Progenitor cell of endocrine pancreas (in vitro differentiated cells): Measurements from ENCODE around the gene DACT2. TPM values are rescaled to one million over a fixed set of nuclear protein-coding genes. Genes with fewer than 3 reads are reported as not detected.
"Not testable (repeated sequence)": the region's sequence is repeated elsewhere in the genome, so short reads cannot be mapped to it uniquely, and the experiment has no call there.

Experiments
- DNase-seq: peaks from one replicate; pipeline ENCODE4 v3.0.0; 2021; ENCODE audit warnings: low spot score; ENCODE audit not compliant: unreplicated experiment
- H3K27ac Mint-ChIP-seq: 2 replicates; pipeline ENCODE4 v1.8.0; 2021; ENCODE audit warnings: mild to moderate bottlenecking, moderate library complexity, mixed read lengths
- H3K27me3 Mint-ChIP-seq: 2 replicates; pipeline ENCODE4 v1.8.0; 2021; ENCODE audit warnings: mixed read lengths
- H3K36me3 Mint-ChIP-seq: 2 replicates; pipeline ENCODE4 v1.8.0; 2022; ENCODE audit warnings: mixed read lengths; ENCODE audit not compliant: insufficient read depth
- H3K4me1 Mint-ChIP-seq: 2 replicates; pipeline ENCODE4 v1.8.0; 2021; ENCODE audit warnings: low read depth, mixed read lengths
- H3K4me3 Mint-ChIP-seq: 2 replicates; pipeline ENCODE4 v1.8.0; 2021; ENCODE audit warnings: low read depth, mild to moderate bottlenecking, moderate library complexity, mixed read lengths
- H3K9me3 Mint-ChIP-seq: 2 replicates; pipeline ENCODE4 v1.8.0; 2021; ENCODE audit warnings: low read depth, mixed read lengths
- CTCF ChIP-seq: fragments of 200-600 bp; sonication (generic); IDR thresholded peaks from one replicate; pipeline ENCODE4 v1.5.0; 2021; ENCODE audit warnings: antibody characterized with exemption, mild to moderate bottlenecking; ENCODE audit not compliant: unreplicated experiment
- total RNA-seq: library from RNA; stranded (reverse); gene quantifications from 2 replicates; pipeline ENCODE4 v1.2.1, GENCODE V29; 2021

The DACT2 gene
- total RNA-seq, 1 donor from 2014 or later = 33.2 TPM

DNA sequence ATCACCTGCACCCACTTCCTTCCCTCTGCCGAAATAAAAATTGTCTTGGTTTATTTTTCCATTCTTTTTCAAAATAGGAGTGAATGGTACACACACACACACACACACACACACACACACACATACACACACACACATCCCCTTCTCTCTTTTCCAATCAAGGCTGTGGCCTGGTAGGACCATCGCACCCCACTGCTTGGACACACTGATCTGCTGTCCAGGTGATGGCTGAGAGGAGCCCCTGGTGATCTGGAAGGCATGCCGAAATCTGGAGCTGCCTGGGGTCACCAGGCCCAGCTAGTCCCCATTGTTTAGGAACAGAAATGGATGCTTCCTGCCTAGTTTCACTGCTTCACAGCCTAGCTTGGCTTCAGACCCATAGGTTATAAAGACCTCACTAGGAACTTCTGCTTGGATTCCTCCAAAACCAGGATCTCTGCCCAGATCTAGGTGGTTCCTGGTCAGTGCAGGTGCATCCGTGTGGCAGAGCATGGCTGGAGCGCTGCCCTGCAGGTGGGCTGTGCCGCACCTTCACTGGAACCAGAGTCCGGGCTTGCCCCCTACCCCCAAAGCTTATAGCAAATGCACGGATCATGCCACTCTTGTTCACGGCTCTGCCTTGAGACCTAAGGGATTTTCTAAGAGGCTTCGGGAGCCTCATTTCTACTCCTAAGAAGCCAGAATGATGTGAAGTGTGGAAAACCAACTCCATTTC lies 42.9 kb upstream of the DACT2 start:
- no peak overlapping the region for H3K4me3 Mint-ChIP-seq
- H3K27me3 Mint-ChIP-seq = peaks cover 9% of the 10 kb centered on the region
- peaks cover 16% of the 10 kb centered on the region for H3K9me3 Mint-ChIP-seq
- no peak for DNase-seq
- H3K27ac Mint-ChIP-seq = peak overlapping the region; percentile 74
- peaks cover 4% of the 10 kb centered on the region for H3K36me3 Mint-ChIP-seq
- H3K4me1 Mint-ChIP-seq = peaks cover 11% of the 10 kb centered on the region
- no peak for TF ChIP-seq CTCF

GRCh38 chr6:168361766-168362165 lies 42.2 kb upstream of the DACT2 start:
- Mint-ChIP-seq H3K27ac (no peak overlapping the region), H3K27me3 (peaks cover 9% of the 10 kb centered on the region), H3K36me3 (peaks cover 4% of the 10 kb centered on the region), H3K4me3 (no peak overlapping the region), H3K9me3 (peaks cover 16% of the 10 kb centered on the region), H3K4me1 (peaks cover 11% of the 10 kb centered on the region)
- no peak for TF ChIP-seq CTCF
- no peak for DNase-seq

GRCh38 chr6:168359794-168360193 lies 40.2 kb upstream of the DACT2 start:
- Mint-ChIP-seq H3K36me3 (peaks cover 2% of the 10 kb centered on the region), H3K4me1 (peaks cover 12% of the 10 kb centered on the region), H3K9me3 (peaks cover 16% of the 10 kb centered on the region), H3K4me3 (no peak overlapping the region), H3K27ac (no peak overlapping the region), H3K27me3 (peaks cover 12% of the 10 kb centered on the region)
- no peak for DNase-seq
- TF ChIP-seq CTCF = no peak

DNA sequence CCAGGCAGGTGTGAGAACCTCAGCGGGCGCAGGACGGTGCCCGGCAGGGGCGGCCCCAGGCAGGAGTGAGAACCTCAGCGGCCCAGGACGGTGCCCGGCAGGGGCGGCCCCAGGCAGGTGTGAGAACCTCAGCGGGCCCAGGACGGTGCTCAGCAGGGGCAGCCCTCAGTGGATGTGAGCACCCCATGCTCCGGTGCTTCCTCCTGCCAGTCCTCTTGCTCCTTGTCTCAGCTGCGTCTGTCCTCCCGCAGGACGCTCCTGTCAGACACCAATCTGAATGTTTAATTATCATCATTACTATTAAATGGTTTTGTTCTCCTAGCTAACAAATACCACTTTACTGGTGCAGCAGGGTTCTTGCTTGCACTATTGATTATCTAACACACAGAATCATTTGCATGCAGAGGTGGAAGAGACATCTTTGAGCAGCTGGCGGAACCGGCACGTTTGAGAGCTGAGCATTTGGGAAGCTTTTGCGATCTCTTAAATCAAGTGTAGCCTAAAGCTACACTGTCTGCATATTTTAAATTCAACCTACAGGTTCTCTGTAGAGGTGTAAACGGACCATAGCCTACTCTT lies 39.4 kb upstream of the DACT2 start:
- peaks cover 8% of the 10 kb centered on the region for H3K4me1 Mint-ChIP-seq
- DNase-seq = no peak
- H3K4me3 Mint-ChIP-seq = no peak overlapping the region
- peaks cover 16% of the 10 kb centered on the region for H3K9me3 Mint-ChIP-seq
- H3K27ac Mint-ChIP-seq = no peak overlapping the region
- no peak for TF ChIP-seq CTCF
- H3K36me3 Mint-ChIP-seq = peaks cover 2% of the 10 kb centered on the region
- peaks cover 10% of the 10 kb centered on the region for H3K27me3 Mint-ChIP-seq

DNA sequence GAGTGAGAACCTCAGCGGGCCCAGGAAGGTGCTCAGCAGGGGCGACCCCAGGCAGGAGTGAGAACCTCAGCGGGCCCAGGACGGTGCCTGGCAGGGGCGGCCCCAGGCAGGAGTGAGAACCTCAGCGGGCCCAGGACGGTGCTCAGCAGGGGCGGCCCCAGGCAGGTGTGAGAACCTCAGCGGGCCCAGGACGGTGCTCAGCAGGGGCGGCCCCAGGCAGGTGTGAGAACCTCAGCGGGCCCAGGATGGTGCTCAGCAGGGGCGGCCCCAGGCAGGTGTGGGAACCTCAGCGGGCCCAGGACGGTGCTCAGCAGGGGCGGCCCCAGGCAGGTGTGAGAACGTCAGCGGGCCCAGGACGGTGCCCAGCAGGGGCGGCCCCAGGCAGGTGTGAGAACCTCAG lies 37.3 kb upstream of the DACT2 start:
- not testable (repeated sequence) for H3K4me1 Mint-ChIP-seq, H3K27ac Mint-ChIP-seq, H3K36me3 Mint-ChIP-seq, H3K4me3 Mint-ChIP-seq, H3K27me3 Mint-ChIP-seq, DNase-seq
- peaks cover 16% of the 10 kb centered on the region for H3K9me3 Mint-ChIP-seq
